HEK293T (cell line): ENCODE results near the gene AP3M1.
A peak's percentile ranks its signal among the peaks of the same experiment; 100 is the strongest.

Source experiments
- ARNT ChIP-seq: fragments of 450-650 bp; IDR thresholded peaks from 2 replicates; pipeline ENCODE4 v1.6.1; 2017; ENCODE audit warnings: mild to moderate bottlenecking
- BHLHE40 ChIP-seq: fragments of 450-650 bp; IDR thresholded peaks from 2 replicates; pipeline ENCODE4 v1.6.1; 2016; ENCODE audit warnings: mild to moderate bottlenecking, moderate library complexity, borderline replicate concordance
- CTBP1 ChIP-seq: fragments of 450-650 bp; IDR thresholded peaks from 2 replicates; pipeline ENCODE4 v1.6.1; 2016; ENCODE audit warnings: borderline replicate concordance
- FOXA1 ChIP-seq: fragments of 450-650 bp; IDR thresholded peaks from 2 replicates; pipeline ENCODE4 v1.6.1; 2016; ENCODE audit warnings: mild to moderate bottlenecking
- FOXK2 ChIP-seq: fragments of 450-650 bp; IDR thresholded peaks from 2 replicates; pipeline ENCODE4 v1.6.1; 2016; ENCODE audit warnings: mild to moderate bottlenecking
- FOXM1 ChIP-seq: fragments of 450-650 bp; IDR thresholded peaks from 2 replicates; pipeline ENCODE4 v1.6.1; 2017; ENCODE audit warnings: mild to moderate bottlenecking, borderline replicate concordance
- HDGF ChIP-seq: fragments of 450-650 bp; IDR thresholded peaks from 2 replicates; pipeline ENCODE4 v1.6.1; 2017; ENCODE audit warnings: antibody characterized with exemption, borderline replicate concordance
- L3MBTL2 ChIP-seq: fragments of 450-650 bp; conservative IDR thresholded peaks from 2 replicates; pipeline ENCODE4 v1.6.1; 2016; ENCODE audit warnings: mild to moderate bottlenecking
- NFRKB ChIP-seq: fragments of 450-650 bp; IDR thresholded peaks from 2 replicates; pipeline ENCODE4 v1.6.1; 2016; ENCODE audit warnings: mild to moderate bottlenecking, moderate library complexity
- SP1 ChIP-seq: fragments of 450-650 bp; IDR thresholded peaks from 2 replicates; pipeline ENCODE4 v1.6.1; 2017
- TARDBP ChIP-seq: fragments of 450-650 bp; IDR thresholded peaks from 2 replicates; pipeline ENCODE4 v1.6.1; 2016
- ZNF384 ChIP-seq: fragments of 450-650 bp; IDR thresholded peaks from 2 replicates; pipeline ENCODE4 v1.6.1; 2016
- TF ChIP-seq, protein P1 (sequence below): fragments of 450-650 bp; IDR thresholded peaks from 2 replicates; pipeline ENCODE4 v1.6.1; 2016

DNA sequence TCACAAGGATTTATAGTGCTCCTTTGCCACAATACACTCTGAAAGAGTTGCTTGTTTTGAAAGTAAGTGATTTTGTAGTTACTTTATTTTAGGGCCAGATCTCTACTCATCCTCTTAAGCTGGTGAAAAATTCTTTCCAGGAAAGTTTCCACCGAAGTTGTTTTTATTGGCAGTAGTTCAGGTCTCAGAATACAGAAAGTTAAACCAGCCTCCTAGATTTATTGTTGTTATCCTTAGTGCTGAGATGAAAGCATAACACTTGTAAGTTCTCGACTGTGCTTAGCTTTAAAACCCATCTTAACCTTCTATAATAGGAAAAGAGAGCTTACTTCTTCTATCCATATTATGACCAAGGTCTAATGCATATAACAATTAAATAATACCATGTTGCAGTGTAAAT is 5.5 kb downstream of the AP3M1 start:
- TF ChIP-seq BHLHE40 (no peak), NFRKB (no peak), FOXK2 (no peak), ZNF384 (no peak), SP1 (no peak), L3MBTL2 (no peak), FOXM1 (no peak), HDGF (no peak), TARDBP (no peak), ARNT (0 out of 2 replicates have a peak, but pooled peaks have one; percentile 35), FOXA1 (no peak), CTBP1 (peak; percentile 71)
- TF ChIP-seq, protein P1, sequence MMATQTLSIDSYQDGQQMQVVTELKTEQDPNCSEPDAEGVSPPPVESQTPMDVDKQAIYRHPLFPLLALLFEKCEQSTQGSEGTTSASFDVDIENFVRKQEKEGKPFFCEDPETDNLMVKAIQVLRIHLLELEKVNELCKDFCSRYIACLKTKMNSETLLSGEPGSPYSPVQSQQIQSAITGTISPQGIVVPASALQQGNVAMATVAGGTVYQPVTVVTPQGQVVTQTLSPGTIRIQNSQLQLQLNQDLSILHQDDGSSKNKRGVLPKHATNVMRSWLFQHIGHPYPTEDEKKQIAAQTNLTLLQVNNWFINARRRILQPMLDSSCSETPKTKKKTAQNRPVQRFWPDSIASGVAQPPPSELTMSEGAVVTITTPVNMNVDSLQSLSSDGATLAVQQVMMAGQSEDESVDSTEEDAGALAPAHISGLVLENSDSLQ, result peak; percentile 68
